ENCODE data around the gene TANGO2.

TANGO2 gene

GRCh38 chr22:20109411-20110358, 88.8 kb downstream of the TANGO2 start:
- DNase-seq = no peak

- no peak for DNase-seq
Observed at GRCh38 chr22:20110359-20110985, 89.6 kb downstream of the TANGO2 start.

- DNase-seq = no peak
Observed at GRCh38 chr22:20111045-20111688, 90.3 kb downstream of the TANGO2 start.

GRCh38 chr22:20111689-20112622, 91.0 kb downstream of the TANGO2 start:
- no peak for DNase-seq

GRCh38 chr22:20112623-20113511, 92.0 kb downstream of the TANGO2 start:
- DNase-seq = no peak

- DNase-seq = no peak
Observed at GRCh38 chr22:20113551-20114310, 92.8 kb downstream of the TANGO2 start.

- DNase-seq = no peak
Observed at GRCh38 chr22:20114506-20115475, 93.9 kb downstream of the TANGO2 start.

GRCh38 chr22:20115691-20116375, 94.9 kb downstream of the TANGO2 start, which contains the start of gene RANBP1:
Gene RANBP1 (plus strand): TSS chr22:20116104. CDS start chr22:20116185, 81 bp downstream.
- DNase-seq = no peak

- DNase-seq = no peak
Observed at GRCh38 chr22:20116376-20116950, 95.6 kb downstream of the TANGO2 start.
